ENCODE results near the gene YPEL4. TPM values are rescaled to one million over a fixed set of nuclear protein-coding genes. Genes with fewer than 3 reads are reported as not detected.

YPEL4 gene
- total RNA-seq, 2 experiments from 2014 or later, result 5.6 to 7.3 TPM

DNA sequence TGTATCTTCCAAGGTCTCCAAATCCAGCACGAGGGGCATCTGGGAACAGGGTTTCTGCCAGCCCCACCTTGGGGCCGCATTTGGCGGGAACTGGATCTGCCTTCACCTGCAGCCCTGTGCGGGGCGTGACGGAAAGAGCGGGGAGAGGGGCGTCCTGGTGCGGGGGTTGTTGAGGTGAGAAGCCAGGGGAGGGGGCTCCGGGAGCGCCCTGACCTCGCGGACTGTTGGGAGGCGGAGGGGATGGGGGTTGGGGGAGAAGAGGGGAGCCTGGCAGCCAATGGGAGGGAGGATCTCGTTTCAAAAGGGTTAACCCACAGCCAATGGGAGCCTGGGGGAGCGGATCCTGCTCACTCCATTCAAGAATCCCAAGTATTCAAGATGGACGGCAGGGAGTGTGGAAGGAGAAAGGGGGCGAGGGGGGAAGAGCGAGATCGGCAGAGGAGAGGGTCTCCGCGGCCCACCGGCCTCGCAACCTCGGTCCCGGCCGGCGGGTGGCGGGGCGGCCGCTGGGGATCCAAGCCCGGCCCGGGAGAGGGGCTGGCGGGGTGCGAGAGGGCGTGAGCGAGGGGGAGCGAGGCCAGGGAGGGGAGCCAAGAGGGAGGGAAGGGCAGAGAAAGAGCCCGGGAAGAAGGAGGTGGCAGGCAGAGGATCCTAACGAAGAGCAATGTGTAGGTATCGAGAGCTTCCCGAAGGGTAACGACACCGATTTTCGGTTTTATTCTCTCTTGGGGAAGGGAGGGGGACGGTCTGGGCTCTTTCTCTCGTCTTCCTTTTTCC lies 11.5 kb downstream of the YPEL4 start:
- POLR2A ChIA-PET, result interaction anchor here (1.2 to 4.0 kb wide), 2 partner anchors 70 to 313 kb away, joined by 3 to 34 read pairs; partner anchors contain the start of genes TNKS1BP1 and UBE2L6
- no peak overlapping the region for H3K27ac ChIP-seq (ENCODE audit: low read depth in 1 of 2, low read length in 2 of 2)
- peaks cover 21% of the 10 kb centered on the region for H3K4me1 Mint-ChIP-seq (ENCODE audit: low read depth)

GRCh38 chr11:57637626-57638004 lies 12.1 kb downstream of the YPEL4 start:
- POLR2A ChIA-PET, result no interaction called here
- Histone ChIP-seq H3K36me3 (ENCODE audit: insufficient read depth, low read length) (no peaks in the 10 kb centered on the region), H3K27me3 (ENCODE audit: control insufficient read depth in 1 of 2, insufficient read depth in 2 of 2, low read length in 2 of 2) (peaks cover 16 to 19% of the 10 kb centered on the region in 2 experiments), H3K4me3 (ENCODE audit: low read length) (peak overlapping the region; percentile 59), H3K27ac (ENCODE audit: low read depth in 1 of 2, low read length in 2 of 2) (no peak overlapping the region), H3K9me3 (ENCODE audit: control insufficient read depth in 1 of 2, insufficient read depth in 1 of 2, low read length in 2 of 2) (no peaks in the 10 kb centered on the region), H3K4me1 (ENCODE audit: insufficient read depth, low read length) (peaks cover 24% of the 10 kb centered on the region)
- Mint-ChIP-seq H3K4me3 (peak overlapping the region; percentile 92), H3K4me1 (ENCODE audit: low read depth) (peaks cover 21% of the 10 kb centered on the region), H3K27me3 (peaks cover 47% of the 10 kb centered on the region), H3K36me3 (ENCODE audit: low read depth) (no peaks in the 10 kb centered on the region), H3K9me3 (no peaks in the 10 kb centered on the region), H3K27ac (no peak overlapping the region)
- intact Hi-C loops (cut with DNase I, micrococcal nuclease), result loop anchor here in 1 of 2 experiments (2.0 kb wide), 1 partner anchor 147 kb away; no protein-coding TSS in a partner anchor
- DNase-seq, result no peak
- CTCF ChIA-PET, result no interaction called here
- ATAC-seq (ENCODE audit: poor library complexity), result no peak
- TF ChIP-seq CTCF (IDR thresholded peaks at IDR 0.05), result no peak

More for the DNA sequence above, 11.5 kb downstream of the YPEL4 start:
- intact Hi-C loops (cut with DNase I, micrococcal nuclease), result loop anchor here in 1 of 2 experiments (2.0 kb wide), 1 partner anchor 147 kb away; no protein-coding TSS in a partner anchor
- Mint-ChIP-seq H3K27me3 (peaks cover 47% of the 10 kb centered on the region), H3K27ac (no peak overlapping the region), H3K36me3 (ENCODE audit: low read depth) (no peaks in the 10 kb centered on the region), H3K9me3 (no peaks in the 10 kb centered on the region), H3K4me3 (peak overlapping the region; percentile 92)
- DNase-seq (peak in 1 of 14 experiments; percentile 18), ATAC-seq (ENCODE audit: poor library complexity) (peak; percentile 40)
- no peaks in the 10 kb centered on the region for H3K9me3 ChIP-seq (ENCODE audit: control insufficient read depth in 1 of 2, insufficient read depth in 1 of 2, low read length in 2 of 2)
- TF ChIP-seq CTCF (IDR thresholded peaks at IDR 0.05), result no peak
- peaks cover 24% of the 10 kb centered on the region for H3K4me1 ChIP-seq (ENCODE audit: insufficient read depth, low read length)
- H3K36me3 ChIP-seq (ENCODE audit: insufficient read depth, low read length), result no peaks in the 10 kb centered on the region
- H3K27me3 ChIP-seq (ENCODE audit: control insufficient read depth in 1 of 2, insufficient read depth in 2 of 2, low read length in 2 of 2), result peaks cover 14 to 19% of the 10 kb centered on the region in 2 experiments
- peak overlapping the region; percentile 59 for H3K4me3 ChIP-seq (ENCODE audit: low read length)
- CTCF ChIA-PET, result interaction anchor here (0.8 to 4.7 kb wide), 3 partner anchors 70 to 162 kb away, joined by 3 to 47 read pairs (median 4); partner anchors contain the start of gene UBE2L6

DNA sequence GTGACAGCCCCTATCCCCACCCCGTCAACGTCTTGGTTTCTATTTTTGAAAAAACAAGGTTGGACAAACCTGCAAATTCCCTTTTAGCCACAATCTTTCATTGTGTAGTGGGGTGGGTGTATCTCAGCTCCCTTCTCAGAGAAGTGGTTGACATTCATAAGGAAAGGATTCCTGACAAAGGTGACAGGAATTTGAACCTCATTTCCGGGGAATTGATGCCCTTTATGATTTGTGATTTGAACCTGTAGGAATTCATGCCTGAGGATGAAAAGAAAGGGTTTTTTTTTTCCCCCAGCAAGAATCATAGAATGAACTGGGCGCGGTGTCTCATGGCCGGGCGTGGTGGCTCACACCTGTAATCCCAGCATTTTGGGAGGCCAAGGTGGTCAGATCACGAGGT lies 14.5 kb downstream of the YPEL4 start:
- no peaks in the 10 kb centered on the region for H3K36me3 Mint-ChIP-seq (ENCODE audit: low read depth)
- ChIA-PET POLR2A (no interaction called here), CTCF (no interaction called here)
- no peak overlapping the region for H3K27ac Mint-ChIP-seq
- DNase-seq, result no peak
- peaks cover 16% of the 10 kb centered on the region for H3K4me1 Mint-ChIP-seq (ENCODE audit: low read depth)
- no peak overlapping the region for H3K4me3 ChIP-seq (ENCODE audit: low read length)
- intact Hi-C loops (cut with DNase I, micrococcal nuclease), result no loop called here
- no peaks in the 10 kb centered on the region for H3K9me3 Mint-ChIP-seq
- ATAC-seq (ENCODE audit: poor library complexity), result no peak
- peaks cover 24% of the 10 kb centered on the region for H3K4me1 ChIP-seq (ENCODE audit: insufficient read depth, low read length)
- peaks cover 16 to 24% of the 10 kb centered on the region in 2 experiments for H3K27me3 ChIP-seq (ENCODE audit: control insufficient read depth in 1 of 2, insufficient read depth in 2 of 2, low read length in 2 of 2)
- no peak overlapping the region for H3K4me3 Mint-ChIP-seq
- TF ChIP-seq CTCF (IDR thresholded peaks at IDR 0.05), result no peak
- H3K9me3 ChIP-seq (ENCODE audit: control insufficient read depth in 1 of 2, insufficient read depth in 1 of 2, low read length in 2 of 2), result no peaks in the 10 kb centered on the region
- H3K36me3 ChIP-seq (ENCODE audit: insufficient read depth, low read length), result no peaks in the 10 kb centered on the region
- no peak overlapping the region for H3K27ac ChIP-seq (ENCODE audit: low read depth in 1 of 2, low read length in 2 of 2)
- peaks cover 50% of the 10 kb centered on the region for H3K27me3 Mint-ChIP-seq

Measured in CD4-positive, alpha-beta T cell (primary cell).